Mammary epithelial cell (primary cell): Measurements from ENCODE around the gene EXOC6B.

Experiments used
- CTCF ChIP-seq, 2 donors: IDR thresholded peaks in 1 of 2; conservative IDR thresholded peaks in 1 of 2; 2 replicates each; pipeline ENCODE4 v1.5.1; 2011 to 2012; ENCODE audit warnings: inconsistent platforms in 2 of 2, low read length in 2 of 2, mild to moderate bottlenecking in 2 of 2, control low read depth in 1 of 2, low read depth in 1 of 2; ENCODE audit not compliant: insufficient read depth in 1 of 2; ENCODE audit errors: extremely low read depth in 1 of 2
- EZH2 ChIP-seq: IDR thresholded peaks from 2 replicates; pipeline ENCODE4 v1.6.1; 2012; ENCODE audit warnings: low read length, inconsistent platforms, borderline replicate concordance

GRCh38 chr2:72681016-72681995 lies 144.5 kb downstream of the EXOC6B start:
- TF ChIP-seq CTCF (conservative IDR thresholded peaks at IDR 0.05 in 1 of 2, IDR thresholded peaks at IDR 0.05 in 1 of 2; ENCODE audit: extremely low read depth in 1 of 2, insufficient read depth in 1 of 2, low read depth in 1 of 2, low read length in 2 of 2) = no peak
- TF ChIP-seq EZH2 = no peak
